Epithelial cell of esophagus (primary cell): ENCODE data around the gene HEYL.

Source experiments
- DNase-seq: peaks from one replicate; pipeline ENCODE4 v3.0.0; 2010; ENCODE audit warnings: low read depth
- H3K4me3 ChIP-seq: 2 replicates; pipeline ENCODE4 v1.5.1; 2011; ENCODE audit warnings: mild to moderate bottlenecking, low read length, control low read depth
- TF ChIP-seq, protein P1 (sequence below): IDR thresholded peaks from 2 replicates; pipeline ENCODE4 v1.5.1; 2011; ENCODE audit warnings: low read depth, mild to moderate bottlenecking, low read length, control low read depth, inconsistent platforms; ENCODE audit not compliant: insufficient read depth; ENCODE audit errors: missing control alignments

HEYL gene

DNA sequence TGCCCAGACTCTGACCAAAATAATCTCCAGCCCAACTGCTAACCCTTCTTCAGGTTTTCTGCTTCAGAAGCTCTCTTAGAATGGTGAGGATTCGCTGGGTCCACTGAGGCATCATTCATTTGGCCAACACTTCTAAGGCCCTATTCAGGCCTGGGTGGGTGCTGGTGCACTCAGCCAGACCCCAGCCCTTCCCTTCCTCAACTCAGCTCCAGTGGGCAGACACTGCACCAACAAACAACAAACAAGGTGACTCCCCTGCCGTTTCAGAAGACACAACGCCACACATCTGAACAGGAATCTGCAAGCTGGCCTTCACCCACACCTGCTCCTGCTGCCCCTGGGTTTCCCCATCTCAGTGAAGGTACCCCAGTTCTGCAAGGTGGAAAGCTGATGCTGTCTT is 6.0 kb downstream of the HEYL start:
- TF ChIP-seq, protein P1, sequence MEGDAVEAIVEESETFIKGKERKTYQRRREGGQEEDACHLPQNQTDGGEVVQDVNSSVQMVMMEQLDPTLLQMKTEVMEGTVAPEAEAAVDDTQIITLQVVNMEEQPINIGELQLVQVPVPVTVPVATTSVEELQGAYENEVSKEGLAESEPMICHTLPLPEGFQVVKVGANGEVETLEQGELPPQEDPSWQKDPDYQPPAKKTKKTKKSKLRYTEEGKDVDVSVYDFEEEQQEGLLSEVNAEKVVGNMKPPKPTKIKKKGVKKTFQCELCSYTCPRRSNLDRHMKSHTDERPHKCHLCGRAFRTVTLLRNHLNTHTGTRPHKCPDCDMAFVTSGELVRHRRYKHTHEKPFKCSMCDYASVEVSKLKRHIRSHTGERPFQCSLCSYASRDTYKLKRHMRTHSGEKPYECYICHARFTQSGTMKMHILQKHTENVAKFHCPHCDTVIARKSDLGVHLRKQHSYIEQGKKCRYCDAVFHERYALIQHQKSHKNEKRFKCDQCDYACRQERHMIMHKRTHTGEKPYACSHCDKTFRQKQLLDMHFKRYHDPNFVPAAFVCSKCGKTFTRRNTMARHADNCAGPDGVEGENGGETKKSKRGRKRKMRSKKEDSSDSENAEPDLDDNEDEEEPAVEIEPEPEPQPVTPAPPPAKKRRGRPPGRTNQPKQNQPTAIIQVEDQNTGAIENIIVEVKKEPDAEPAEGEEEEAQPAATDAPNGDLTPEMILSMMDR = no peak
- no peak for DNase-seq
- H3K4me3 ChIP-seq = no peak overlapping the region

DNA sequence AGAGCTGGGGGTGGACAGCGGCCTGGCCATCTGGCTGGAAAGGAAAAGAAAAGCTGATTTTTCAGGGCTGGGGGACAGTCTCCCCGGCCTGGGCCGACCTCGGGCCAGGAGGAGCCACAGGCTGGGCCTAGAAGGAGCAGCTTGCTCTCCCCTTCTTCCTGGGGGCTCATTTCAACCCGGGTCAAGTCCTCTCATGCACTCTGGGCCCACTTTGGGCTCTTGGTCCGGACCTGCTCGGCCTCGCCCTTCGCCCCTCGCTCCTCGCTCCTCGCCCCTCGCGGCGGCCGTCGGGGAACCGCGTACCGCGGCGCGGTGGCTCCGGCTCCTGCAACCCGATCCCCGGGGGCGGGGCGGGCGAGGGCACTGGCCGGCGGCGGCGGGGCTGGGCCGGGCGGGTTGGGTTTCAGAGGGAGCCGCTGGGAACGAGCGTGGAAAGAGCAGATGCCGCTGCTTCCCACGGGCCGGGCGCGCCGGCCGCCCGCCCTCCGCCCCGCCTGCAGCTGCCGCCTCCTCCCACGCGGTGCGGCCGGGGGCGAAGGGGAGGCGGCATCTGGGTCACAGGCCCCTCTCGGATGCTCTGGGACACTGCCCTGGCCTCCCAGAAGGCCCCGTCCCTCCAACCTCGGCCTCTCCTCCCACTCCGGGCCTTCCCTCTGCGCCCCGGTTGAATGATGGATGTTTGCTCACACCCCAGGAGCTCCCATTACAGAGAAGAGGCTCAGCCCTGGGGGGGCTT is 6.6 kb downstream of the HEYL start:
- H3K4me3 ChIP-seq = no peak overlapping the region
- DNase-seq = peak; percentile 40
- TF ChIP-seq, protein P1 = no peak

DNA sequence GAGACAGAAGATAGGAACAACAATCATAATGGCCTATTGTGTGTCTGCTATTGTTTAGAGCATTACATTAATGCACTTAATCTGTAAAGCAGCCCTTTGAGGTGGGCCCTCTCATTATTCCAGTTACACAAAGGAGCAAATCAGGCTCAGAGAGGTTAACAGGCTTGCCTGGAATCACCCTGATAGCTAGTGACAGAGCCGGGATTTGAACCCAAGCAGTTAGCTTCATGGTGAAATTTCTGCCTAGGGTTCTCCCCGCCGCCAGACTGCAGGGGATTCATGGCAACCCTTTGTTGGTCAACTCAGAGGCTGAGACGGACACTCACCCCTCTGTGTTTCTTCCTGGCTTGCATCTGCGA is 7.1 kb downstream of the HEYL start:
- H3K4me3 ChIP-seq = no peak overlapping the region
- TF ChIP-seq, protein P1 = no peak
- DNase-seq = no peak

DNA sequence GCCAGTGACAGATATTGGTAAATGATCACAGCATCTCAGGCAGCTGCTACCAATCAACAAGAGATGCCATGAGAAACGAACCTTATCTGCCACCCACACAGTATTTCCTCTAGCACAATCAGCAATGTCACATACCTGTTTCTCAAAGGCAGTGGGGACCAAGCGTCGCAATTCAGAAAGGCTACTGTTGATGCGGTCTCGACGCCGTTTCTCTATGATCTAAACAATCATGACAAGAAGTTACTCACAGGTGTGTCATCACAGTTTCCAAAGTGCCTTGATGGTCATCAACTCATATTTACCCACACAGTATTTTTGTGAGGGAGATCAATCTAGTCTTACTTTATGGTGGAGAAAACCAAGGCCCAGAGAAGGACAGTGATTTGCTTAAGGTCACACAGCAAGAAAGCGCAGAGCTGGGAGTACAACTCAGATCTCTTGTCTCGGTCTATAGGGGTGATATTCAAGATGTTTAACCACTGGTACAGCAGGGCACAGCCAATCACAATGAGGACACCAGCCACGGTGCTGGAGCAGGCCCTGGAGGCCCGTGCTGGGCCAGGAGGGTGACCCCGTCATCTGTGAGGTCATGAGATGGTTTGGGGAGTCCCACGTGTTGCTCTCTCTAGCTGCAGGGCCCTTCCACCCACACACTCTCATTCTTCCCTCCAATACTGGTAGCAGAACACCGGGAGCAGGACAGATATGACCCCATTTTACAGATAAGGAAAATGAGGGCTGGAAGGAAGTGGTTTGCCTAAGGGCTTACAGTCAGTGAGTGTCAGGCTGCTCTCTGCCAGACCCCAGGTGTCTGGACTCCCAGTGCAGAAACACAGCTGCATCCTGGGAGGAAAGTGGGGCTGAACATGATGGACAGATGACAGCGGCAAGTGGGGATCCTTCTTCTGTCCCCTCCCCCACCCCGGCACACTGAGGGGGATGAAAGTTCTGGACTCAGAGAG is 7.8 kb downstream of the HEYL start:
- peak; percentile 40 for DNase-seq
- TF ChIP-seq, protein P1 = no peak
- H3K4me3 ChIP-seq = no peak overlapping the region

DNA sequence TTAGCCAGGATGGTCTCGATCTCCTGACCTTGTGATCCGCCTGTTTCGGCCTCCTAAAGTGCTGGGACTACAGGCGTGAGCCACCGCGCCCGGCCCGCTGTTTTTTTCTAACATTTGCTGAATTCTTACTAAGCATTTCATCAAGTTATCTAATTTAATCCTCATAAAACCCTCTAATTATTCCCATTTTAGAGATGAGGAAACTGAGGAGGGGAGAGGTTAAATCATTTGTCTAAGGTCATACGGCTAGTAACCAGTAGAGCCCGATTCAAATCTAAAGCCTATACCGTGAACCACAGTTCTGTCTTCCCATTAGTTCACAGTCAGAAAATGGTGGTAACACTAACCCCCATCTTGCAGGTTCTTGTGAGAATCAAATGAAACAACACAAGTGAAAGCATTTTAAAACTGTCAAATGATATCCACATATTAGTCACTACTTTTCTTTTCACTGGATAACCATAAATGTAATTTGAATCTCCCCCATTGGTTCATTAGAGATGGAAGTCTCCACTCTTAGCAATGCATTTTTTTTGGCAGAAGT is 10.6 kb downstream of the HEYL start:
- no peak for DNase-seq
- TF ChIP-seq, protein P1 = no peak
- H3K4me3 ChIP-seq = no peak overlapping the region

DNA sequence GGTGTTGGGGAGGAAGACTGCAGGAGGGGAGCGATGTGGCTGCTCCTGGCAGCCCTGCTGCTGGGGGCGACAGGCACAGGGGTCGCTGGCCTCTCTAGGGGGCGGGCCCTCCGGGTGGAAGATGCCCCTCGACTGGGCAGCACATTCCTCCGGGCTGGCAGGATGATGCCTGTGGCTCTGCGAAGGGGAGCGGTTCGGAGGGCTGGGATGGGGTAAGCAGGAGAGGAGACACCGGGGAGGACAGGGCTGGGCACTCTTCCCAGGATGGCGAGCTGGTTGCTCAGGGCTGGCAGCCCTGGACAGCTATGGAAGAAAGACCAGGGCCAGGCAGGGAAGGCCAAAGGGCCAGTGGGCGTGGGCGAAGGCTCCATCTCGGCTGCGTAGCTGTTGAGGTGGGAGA is 12.8 kb downstream of the HEYL start:
- TF ChIP-seq, protein P1 = no peak
- H3K4me3 ChIP-seq = no peak overlapping the region
- no peak for DNase-seq
